GM18907 (cell line): ENCODE results near the gene FKBP2.
A peak's percentile ranks its signal among the peaks of the same experiment; 100 is the strongest.

Source experiments
- ATAC-seq: cut with Tn5 transposase; IDR thresholded peaks from one replicate; pipeline ENCODE4 v1.9.1; 2021; ENCODE audit warnings: mild to moderate bottlenecking, moderate library complexity; ENCODE audit not compliant: unreplicated experiment

FKBP2 gene

DNA sequence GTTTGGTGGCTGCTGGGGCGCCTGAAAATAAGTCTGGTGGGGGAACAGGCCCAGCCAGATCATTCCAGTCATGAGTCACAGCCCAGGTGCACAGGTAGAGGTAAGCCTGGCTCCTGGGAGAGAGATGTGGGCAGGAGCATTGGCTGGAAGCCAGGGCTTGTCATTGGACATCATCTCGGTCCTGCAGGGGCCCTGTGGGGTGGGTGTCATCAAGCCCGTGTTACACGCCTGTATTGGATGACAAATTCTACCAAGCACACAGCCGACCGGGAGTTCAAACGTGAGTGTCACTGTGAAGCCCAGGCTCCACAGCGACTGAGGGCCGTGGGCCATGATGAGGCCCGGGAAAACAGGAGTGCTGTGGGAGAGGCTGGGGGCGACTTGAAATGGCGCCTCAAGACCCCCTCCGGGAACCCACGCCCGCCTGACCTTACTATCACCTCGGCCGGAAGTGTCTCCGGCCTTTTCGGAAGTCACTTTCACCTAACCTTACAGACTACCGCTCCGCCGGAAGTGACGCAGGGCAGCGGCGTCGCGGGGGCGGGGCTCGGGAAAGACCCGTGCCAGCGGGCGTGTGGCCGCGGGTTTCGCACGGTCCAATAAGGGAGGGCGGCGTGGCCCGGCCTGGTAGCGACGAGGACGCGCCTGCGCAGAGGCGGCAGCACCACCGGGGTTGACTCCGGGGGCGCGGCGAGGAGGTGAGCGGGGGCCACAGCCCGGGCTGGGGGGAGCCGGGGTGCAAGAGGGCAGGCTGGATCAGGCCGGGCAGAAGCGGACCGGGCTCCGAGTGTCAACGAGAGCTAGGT is at the start of gene FKBP2:
Gene FKBP2 (plus strand): TSS at position 661 of the 806 bp plus-strand sequence. CDS start 1,293 bp downstream, outside the sequence.
- peak; percentile 52 for ATAC-seq

DNA sequence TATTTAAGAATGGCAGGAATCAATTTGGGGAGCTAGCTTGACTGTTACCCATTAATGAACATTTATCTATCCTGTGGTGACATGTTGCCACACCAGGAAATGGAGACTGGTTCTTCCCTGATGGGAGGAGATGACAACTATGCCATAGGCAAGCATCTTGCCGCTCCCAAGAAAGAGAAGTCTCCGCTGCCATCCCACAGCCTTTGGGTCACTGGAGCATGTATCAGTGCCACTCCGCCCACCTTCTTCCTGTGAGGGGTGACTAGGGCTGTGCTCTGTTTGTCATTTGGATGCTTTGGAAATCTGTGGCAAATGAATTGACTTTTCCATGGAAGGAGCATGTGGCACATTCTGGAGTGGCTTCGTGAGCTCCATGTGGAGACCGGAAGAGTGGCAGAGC is 48.5 kb upstream of the FKBP2 start:
- ATAC-seq: no peak

DNA sequence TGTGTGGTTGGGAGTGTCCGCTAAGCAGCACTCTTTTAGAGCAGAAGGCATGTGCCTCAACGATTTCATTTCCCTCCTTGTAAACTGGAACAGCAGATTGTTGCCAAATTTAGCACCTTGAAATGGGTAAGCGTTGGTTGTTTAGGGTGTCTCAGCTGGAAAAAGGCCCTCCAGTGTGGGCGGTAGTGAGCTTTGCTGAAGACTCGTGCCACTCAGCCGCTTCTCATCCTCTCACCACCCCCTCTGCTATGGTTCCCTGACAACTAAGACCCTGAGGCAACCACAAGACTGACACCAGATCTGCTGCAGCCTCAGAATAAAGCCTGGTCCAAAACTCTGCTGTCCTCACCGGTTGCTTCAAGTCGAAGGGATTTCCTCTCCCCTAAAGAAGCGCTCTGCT is 44.3 kb upstream of the FKBP2 start:
- no peak for ATAC-seq

DNA sequence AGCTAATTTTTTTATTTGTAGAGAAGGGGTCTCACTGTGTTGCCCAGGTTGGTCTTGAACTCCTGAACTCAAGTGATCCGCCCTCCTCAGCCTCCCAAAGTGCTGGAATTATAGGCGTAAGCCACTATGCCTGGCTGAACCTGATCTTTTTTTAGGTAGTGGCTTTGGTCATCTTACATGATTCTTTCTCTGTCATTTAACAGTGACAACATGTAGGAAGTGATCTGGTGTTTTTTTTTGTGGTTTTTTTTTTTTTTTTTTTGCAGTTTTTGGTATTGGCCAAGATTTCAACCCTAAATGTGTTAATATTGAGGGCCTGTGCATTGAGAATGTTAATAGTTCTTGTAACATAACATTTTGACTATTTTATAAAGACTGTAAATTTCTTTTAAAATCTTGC is 42.4 kb upstream of the FKBP2 start:
- no peak for ATAC-seq

DNA sequence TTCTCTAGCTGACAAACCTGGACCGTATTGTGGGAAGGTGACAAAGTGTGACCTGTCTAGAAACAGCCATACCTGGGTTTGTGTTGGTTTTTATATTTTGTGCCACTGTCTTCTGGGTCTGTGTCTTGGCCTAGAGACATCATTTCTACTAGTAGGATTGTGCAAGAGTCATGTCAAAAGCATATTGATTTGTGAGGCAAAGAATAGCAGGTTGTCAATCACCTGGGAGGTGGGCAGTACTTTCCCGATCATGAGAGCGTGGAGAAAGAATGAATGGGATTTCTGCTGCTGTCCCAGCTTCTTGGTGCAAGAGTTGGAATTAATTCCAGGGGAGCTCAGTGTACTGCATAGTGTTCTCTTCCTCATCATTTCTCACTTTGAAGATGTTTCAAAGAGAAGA is 39.4 kb upstream of the FKBP2 start:
- no peak for ATAC-seq

DNA sequence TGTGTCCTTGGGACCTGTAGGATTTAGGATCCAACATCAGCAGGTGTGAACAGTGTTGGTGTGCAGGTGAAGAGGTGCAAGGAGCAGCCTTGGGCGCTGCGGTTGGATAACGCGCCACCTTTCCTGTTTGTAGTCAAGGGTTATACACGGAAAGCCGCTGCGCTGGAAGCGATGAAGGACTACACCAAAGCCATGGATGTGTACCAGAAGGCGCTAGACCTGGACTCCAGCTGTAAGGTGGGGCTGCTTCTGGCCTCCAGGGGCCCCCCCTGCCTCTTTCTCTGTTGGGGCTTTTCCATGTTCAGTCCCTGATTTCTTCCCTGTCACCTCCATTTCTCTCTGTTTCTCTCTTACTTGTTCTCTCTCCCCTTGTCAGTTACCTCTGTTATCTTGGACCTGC is 37.9 kb upstream of the FKBP2 start:
- ATAC-seq: no peak

DNA sequence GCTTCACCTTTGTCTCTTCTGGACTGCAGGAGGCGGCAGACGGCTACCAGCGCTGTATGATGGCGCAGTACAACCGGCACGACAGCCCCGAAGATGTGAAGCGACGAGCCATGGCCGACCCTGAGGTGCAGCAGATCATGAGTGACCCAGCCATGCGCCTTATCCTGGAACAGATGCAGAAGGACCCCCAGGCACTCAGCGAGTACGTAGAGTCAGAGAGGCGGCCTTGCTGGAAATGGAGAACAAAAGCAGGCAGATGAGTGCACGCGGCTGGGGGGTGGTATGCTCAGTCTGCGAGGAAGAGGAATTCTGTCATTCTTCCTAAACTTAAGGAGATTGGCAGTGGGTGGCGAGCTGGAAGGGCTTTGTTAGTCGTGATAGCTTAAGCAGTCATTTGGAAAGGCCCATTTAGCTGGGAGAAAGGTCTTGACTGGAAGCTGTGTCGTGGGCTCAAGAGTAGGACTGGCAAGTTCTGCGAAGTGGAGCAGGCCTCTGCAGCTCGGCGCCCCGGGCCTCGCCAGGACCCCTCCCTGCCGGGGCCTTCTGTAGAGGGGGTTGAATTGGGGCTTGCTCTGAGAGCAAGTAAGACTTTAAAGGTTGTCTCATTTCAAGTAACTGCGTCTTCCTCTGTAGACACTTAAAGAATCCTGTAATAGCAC is 37.3 kb upstream of the FKBP2 start:
- no peak for ATAC-seq

DNA sequence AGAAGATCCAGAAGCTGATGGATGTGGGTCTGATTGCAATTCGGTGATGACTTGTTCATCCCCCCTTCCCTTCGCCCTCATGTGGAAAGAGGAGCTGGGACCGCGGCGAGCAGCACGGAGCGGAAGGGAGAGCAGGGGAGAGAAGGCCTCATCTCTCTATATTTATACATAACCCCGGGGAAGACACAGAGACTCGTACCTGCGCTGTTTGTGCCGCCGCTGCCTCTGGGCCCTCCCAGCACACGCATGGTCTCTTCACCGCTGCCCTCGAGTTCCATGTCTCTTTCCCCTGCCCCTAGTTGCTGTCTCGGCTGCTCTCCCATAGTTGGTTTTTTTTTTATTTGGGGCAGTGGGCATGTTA is 36.8 kb upstream of the FKBP2 start:
- ATAC-seq: no peak

DNA sequence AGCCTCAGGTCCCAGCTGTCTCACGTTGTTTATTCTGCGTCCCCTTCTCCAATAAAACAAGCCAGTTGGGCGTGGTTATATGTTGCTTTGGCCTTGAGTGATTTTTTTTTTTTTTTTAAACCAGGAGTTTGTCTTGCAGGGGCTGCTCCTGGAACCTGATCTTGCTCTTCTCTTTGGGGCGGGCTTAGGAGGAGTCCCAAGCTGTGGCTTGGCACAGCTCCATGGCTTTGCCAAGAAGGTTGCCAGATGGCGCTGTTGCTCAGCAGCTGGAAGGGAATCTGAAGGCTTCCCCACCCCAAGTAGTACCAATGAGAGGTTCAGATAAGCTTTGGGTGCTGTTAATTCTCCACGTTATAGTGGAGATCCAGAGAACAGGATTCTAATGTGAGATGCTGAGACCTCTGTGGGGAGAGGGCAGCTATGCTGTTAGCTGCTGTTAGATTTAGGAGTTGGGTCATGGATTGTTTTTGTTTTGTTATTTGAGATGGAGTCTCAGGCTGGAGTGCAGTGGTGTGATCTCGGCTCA is 36.4 kb upstream of the FKBP2 start:
- no peak for ATAC-seq

DNA sequence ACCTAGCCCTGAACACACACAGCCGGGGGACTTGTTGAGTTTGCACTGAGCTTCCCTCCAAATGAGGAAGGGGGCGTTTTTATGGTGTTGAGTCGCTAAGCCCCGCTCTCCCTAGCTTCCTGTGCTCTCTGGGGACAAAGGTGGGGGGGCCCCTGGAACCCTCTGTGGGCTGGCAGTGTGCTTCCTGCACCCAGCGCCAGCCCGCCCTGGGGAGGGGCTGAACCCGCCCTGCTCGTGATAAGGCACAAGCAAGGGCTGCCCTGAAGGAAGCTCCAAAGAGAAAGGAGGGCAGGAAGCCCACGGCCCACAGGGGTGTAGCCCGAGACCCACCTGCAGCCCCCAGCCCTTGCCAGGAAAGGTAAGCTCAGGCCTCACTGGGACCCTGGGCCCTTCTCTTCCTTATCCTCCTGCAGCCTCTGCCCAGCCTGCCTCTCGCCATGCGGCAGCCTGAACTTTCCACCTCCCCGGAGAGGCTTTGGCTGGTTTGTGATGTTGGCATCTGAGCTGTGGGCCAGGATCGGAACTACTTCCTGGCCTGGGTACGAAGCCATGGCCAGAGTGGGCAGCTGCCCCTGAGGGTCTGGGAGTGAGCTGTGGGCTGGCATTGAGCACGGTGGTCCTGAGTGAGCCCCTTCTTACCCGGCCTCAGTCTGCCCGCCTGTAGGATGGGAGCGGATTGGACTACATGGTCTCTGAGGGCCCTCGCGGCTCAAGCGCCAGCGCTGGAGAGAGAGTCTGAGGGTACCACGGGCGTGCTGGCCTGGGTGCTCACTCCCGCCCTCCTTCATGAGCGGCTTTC is 34.2 kb upstream of the FKBP2 start, which contains the start of gene FERMT3:
Gene FERMT3 (plus strand): TSS at position 265 of the 799 bp plus-strand sequence. CDS start 644 bp downstream, outside the sequence.
- ATAC-seq: peak; percentile 38

DNA sequence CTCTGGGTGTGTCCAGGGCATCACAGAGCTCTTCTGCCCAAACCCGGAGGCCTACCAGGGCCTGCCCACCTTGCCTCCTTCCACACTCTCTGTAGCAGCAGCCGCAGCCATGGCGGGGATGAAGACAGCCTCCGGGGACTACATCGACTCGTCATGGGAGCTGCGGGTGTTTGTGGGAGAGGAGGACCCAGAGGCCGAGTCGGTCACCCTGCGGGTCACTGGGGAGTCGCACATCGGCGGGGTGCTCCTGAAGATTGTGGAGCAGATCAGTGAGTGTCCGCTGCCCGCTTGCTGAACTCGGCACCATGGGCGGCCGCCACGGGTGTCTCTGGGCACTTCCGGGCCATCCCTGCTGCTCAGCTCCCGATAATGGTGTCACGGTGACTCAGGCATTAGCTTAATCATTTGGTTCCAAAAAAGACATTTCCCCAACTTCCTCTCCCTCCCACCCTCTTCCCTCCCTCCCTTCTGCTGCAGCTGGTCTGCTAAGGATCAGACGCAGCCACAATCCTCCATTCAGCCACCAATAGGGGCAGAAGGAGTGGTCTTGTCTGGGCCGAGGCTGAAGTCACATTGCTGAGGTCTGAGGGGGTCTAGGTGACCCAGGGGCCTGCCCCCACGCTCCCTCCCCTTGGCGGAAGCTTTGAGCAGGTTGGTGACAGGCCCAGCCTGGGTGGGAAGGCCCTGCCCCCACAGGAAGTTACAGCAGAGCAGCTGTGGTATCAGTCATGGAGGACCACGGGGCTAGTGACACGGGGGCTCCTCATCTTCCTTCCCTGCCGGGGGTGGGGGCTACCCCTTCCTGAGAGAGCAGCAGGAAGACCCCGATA is 33.4 kb upstream of the FKBP2 start:
- ATAC-seq: peak; percentile 49

DNA sequence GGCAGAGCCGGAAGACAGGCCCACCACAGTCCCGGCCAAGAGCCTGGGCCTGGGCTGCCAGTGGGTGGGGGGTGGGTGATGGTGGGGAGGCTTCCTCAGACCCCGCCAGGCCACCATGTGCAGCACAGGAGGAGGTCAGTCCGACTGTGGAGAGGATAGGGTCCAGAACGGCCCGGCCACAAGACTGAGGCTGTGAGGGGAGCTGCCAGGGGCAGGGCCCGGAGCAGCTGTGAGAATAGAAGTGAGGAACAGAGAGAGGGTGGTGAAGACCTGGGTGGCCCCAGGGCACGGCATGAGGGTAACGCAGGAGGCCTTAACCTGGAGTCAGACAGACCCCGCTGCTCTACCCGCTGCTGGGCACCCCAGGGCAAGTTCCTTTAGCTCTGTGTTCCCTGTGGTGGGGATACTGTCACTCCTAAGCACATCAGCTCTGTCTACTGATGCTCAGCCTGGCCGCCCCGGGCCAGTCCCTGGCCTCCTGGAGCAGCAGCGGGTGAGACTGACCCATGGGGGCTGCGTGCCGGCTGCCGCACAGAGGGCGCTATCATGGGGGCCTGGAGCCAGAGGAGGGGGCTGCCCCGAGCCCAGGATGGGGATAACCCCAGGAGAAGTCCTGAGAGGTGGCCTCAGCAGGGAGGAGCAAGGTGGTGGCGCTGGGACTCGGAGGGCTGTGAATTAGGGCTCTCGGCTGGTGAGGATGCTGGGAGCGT is 32.7 kb upstream of the FKBP2 start:
- ATAC-seq: no peak

DNA sequence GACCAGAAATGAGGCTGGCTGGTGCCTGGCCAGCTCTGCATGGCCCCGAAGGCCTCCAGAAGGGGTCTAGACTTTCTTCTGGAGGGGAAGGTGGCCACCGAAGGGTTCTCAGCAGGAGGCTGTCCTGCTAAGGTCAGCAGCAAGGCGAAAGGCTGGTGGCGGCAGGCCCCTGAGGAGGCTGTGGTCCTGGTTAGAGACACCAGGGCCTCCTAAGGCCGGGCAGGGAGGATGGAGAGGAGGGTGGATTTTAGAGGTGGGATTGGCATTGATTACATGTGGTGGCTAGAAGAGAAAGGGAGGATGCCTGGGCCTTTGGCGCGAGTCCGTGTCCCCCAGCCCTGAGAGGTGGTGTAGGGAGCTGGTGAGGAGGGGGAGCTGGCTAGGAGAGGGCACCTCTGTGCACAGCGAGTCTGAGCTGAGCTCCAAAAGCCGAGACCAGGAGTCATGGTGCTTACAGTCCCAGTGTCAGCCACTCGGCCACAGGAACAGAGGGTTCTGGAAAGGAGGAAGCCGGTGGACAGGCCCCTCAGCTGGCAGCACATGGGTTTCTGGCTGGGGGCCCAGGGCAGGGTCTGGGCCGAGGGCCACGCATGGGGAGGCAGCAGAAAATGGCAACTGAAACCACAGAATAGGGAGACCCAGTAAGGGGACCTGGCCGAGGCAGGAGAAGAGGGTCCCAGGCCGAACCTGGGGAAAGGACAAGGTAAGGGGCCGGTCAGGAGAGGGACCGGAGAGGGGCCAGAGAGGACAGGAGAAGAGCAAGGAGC is 31.9 kb upstream of the FKBP2 start:
- ATAC-seq: no peak

DNA sequence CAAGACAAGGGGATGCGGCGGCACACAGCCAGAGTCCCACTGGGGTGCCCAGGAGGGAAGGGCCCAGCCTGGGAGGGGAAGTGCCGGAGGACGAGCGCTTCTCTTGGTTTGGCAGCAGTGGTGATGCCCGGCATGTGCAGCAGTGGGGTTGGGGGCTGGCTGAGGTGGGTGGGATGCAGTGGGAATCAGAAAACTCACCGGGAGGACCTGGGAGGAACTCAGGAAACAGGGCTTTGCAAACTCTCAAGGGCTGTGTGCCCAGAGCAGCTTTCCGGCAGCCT is 31.4 kb upstream of the FKBP2 start:
- ATAC-seq: no peak

DNA sequence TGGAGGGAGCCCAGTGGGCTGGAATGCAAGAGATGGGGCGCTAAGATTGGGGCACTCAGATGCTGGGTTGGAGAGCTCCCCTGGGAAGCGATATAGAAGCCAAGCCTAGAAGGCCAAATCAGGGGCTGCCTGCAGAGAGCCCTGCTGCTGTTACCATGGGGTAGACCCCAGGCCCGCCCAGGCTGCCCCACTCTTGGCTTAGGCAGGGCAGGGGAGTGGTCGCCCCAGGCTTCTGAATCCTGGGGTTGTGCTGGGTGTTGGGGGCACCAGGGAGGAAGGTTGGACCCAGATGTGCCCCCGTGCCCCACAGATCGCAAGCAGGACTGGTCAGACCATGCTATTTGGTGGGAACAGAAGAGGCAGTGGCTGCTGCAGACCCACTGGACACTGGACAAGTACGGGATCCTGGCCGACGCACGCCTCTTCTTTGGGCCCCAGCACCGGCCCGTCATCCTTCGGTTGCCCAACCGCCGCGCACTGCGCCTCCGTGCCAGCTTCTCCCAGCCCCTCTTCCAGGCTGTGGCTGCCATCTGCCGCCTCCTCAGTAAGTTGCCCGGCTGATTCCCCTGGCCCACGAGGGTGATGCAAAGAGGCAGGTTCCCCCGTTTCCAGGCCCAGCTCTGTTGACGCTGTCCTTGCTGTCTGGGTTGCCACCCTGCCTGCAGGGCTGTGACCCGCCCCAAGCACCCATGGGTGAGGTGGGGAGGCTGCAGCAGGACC is 30.4 kb upstream of the FKBP2 start:
- no peak for ATAC-seq

DNA sequence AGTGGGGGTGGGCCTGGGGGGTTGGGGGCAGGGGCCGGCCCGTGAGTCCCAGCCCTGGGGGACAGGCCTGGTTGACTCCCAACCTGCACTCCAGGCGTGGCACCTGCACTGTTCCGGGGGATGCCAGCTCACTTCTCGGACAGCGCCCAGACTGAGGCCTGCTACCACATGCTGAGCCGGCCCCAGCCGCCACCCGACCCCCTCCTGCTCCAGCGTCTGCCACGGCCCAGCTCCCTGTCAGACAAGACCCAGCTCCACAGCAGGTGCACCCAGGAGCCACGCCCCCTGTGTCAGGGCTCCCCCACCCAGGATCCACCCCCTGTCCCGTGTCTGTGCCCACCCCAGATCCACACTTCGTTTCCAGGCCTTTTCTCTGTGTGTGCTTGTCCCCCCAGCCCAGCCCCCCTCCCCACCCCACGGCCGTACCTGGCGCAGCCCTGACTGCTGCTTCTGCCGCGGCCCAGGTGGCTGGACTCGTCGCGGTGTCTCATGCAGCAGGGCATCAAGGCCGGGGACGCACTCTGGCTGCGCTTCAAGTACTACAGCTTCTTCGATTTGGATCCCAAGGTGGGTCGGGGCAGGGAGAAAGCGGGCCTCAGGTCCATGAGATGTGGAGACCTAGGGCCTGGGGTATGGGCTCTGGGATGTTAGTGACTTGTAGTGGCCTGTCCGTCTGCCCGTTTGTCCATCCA is 29.6 kb upstream of the FKBP2 start:
- no peak for ATAC-seq

DNA sequence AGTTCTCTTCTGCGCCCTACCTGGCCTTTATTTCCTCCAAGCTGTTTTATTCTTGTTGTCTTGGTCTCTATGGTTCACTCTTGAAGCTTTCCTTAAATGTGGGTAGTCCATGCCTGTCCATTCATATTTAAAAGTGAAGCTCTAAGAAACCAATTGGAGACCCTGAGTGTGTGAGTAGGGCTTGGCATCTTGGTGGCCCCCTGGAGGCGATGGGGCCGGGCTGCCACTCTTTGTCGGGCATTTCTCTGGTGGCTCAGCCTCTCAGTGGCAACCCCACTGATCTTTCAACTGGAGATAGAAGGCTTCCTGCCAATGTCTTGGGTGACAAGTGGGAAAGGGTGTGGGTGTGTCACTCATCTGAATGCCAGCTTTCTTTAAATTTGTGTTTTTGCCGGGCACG is 24.0 kb upstream of the FKBP2 start:
- ATAC-seq: no peak
